OCI-LY1 (cell line): ENCODE data around the gene GRIP1.
A peak's percentile ranks its signal among the peaks of the same experiment; 100 is the strongest.

Experiments used
- H2AFZ ChIP-seq: fragments of 200-600 bp; sonication (generic), shearing (Covaris generic); 2 replicates; pipeline ENCODE4 v1.6.0; 2014; ENCODE audit warnings: antibody characterized with exemption, mild to moderate bottlenecking, low read length
- H3F3A ChIP-seq: fragments of 200-600 bp; sonication (generic), shearing (Covaris generic); 2 replicates; pipeline ENCODE4 v1.6.0; 2014; ENCODE audit warnings: mild to moderate bottlenecking, antibody characterized with exemption, low read length, moderate library complexity; ENCODE audit not compliant: insufficient read depth
- H3K27ac ChIP-seq: fragments of 200-600 bp; sonication (generic); 2 replicates; pipeline ENCODE4 v1.5.1; 2014; ENCODE audit warnings: low read length, mixed run types, mild to moderate bottlenecking, low read depth; ENCODE audit not compliant: poor library complexity, severe bottlenecking
- H3K27me3 ChIP-seq: fragments of 200-600 bp; sonication (generic); 2 replicates; pipeline ENCODE4 v1.6.0; 2014; ENCODE audit warnings: antibody characterized with exemption, mild to moderate bottlenecking, low read length, moderate library complexity; ENCODE audit not compliant: insufficient read depth
- H3K36me3 ChIP-seq: fragments of 200-600 bp; sonication (generic); 2 replicates; pipeline ENCODE4 v1.6.1; 2014; ENCODE audit warnings: mild to moderate bottlenecking, antibody characterized with exemption, low read length, moderate library complexity, mixed read lengths; ENCODE audit not compliant: insufficient read depth
- H3K4me1 ChIP-seq: fragments of 200-600 bp; sonication (generic); 2 replicates; pipeline ENCODE4 v1.5.1; 2014; ENCODE audit warnings: mild to moderate bottlenecking, low read length, moderate library complexity; ENCODE audit not compliant: insufficient read depth, severe bottlenecking
- H3K4me2 ChIP-seq: fragments of 200-600 bp; sonication (generic), shearing (Covaris generic); 2 replicates; pipeline ENCODE4 v1.6.1; 2014; ENCODE audit warnings: low read length
- H3K4me3 ChIP-seq: fragments of 200-600 bp; sonication (generic); 2 replicates; pipeline ENCODE4 v1.5.1; 2014; ENCODE audit warnings: low read length, low read depth, mild to moderate bottlenecking, mixed read lengths; ENCODE audit not compliant: poor library complexity, severe bottlenecking
- H3K79me2 ChIP-seq: fragments of 200-600 bp; shearing (Covaris generic); 2 replicates; pipeline ENCODE4 v1.6.1; 2016; ENCODE audit warnings: mixed run types, low read length, mixed read lengths; ENCODE audit not compliant: insufficient read depth
- H3K9ac ChIP-seq: fragments of 200-600 bp; sonication (generic), shearing (Covaris generic); 2 replicates; pipeline ENCODE4 v1.6.1; 2014; ENCODE audit warnings: mild to moderate bottlenecking, low read length, mixed read lengths
- H3K9me2 ChIP-seq: fragments of 200-600 bp; sonication (generic), shearing (Covaris generic); 2 replicates; pipeline ENCODE4 v1.6.1; 2014; ENCODE audit warnings: low read depth, mild to moderate bottlenecking, low read length, mixed read lengths
- H3K9me3 ChIP-seq: fragments of 200-600 bp; shearing (Covaris generic); 2 replicates; pipeline ENCODE4 v1.6.1; 2014; ENCODE audit warnings: low read length, mixed read lengths
- H4K20me1 ChIP-seq: fragments of 200-600 bp; sonication (generic), shearing (Covaris generic); 2 replicates; pipeline ENCODE4 v1.6.0; 2016; ENCODE audit warnings: mild to moderate bottlenecking, low read length; ENCODE audit not compliant: insufficient read depth
- EZH2 ChIP-seq: fragments of 200-600 bp; sonication (generic), shearing (Covaris generic); IDR thresholded peaks from 2 replicates; pipeline ENCODE4 v1.8.0; 2017; ENCODE audit warnings: borderline replicate concordance, mixed run types, mild to moderate bottlenecking, antibody characterized with exemption, low read length, moderate library complexity, mixed read lengths
- TF ChIP-seq, protein P1 (sequence below): fragments of 200-600 bp; sonication (generic), shearing (Covaris generic); IDR thresholded peaks from 2 replicates; pipeline ENCODE4 v1.5.1; 2017; ENCODE audit warnings: mild to moderate bottlenecking, antibody characterized with exemption, low read length, moderate library complexity, mixed read lengths

The GRIP1 gene

DNA sequence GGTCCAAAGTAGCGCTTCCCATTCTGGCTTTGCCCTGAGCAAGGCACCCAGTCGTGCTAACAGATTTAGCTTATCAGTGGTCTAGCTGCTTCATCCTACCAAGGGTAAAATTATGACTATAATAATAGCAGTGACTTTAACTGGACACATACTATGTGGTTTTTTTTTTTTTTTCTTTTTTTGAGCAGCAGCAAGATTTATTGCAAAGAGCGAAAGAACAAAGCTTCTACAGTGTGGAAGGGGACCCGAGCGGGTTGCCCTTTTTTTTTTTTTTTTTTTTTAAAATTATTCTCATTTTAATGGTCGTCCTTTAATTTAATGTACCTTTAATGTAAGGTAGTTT lies 376.1 kb downstream of the GRIP1 start:
- peak overlapping the region; percentile 70 for H3K4me2 ChIP-seq
- H3K27me3 ChIP-seq: no peaks in the 10 kb centered on the region
- H3K79me2 ChIP-seq: no peaks in the 10 kb centered on the region
- H4K20me1 ChIP-seq: no peaks in the 10 kb centered on the region
- peak overlapping the region; percentile 61 for H3K9ac ChIP-seq
- H3K9me3 ChIP-seq: no peaks in the 10 kb centered on the region
- TF ChIP-seq, protein P1, sequence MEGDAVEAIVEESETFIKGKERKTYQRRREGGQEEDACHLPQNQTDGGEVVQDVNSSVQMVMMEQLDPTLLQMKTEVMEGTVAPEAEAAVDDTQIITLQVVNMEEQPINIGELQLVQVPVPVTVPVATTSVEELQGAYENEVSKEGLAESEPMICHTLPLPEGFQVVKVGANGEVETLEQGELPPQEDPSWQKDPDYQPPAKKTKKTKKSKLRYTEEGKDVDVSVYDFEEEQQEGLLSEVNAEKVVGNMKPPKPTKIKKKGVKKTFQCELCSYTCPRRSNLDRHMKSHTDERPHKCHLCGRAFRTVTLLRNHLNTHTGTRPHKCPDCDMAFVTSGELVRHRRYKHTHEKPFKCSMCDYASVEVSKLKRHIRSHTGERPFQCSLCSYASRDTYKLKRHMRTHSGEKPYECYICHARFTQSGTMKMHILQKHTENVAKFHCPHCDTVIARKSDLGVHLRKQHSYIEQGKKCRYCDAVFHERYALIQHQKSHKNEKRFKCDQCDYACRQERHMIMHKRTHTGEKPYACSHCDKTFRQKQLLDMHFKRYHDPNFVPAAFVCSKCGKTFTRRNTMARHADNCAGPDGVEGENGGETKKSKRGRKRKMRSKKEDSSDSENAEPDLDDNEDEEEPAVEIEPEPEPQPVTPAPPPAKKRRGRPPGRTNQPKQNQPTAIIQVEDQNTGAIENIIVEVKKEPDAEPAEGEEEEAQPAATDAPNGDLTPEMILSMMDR: no peak
- no peak for TF ChIP-seq EZH2
- no peaks in the 10 kb centered on the region; the same call in 1 of the 2 replicates for H3F3A ChIP-seq
- peaks cover 9% of the 10 kb centered on the region; the same call in 1 of the 2 replicates for H3K36me3 ChIP-seq
- peaks cover 32% of the 10 kb centered on the region for H3K4me1 ChIP-seq
- no peak overlapping the region for H3K27ac ChIP-seq
- no peaks in the 10 kb centered on the region for H3K9me2 ChIP-seq
- H2AFZ ChIP-seq: peak overlapping the region; percentile 6; the same call in 1 of the 2 replicates
- H3K4me3 ChIP-seq: peak overlapping the region; percentile 72

DNA sequence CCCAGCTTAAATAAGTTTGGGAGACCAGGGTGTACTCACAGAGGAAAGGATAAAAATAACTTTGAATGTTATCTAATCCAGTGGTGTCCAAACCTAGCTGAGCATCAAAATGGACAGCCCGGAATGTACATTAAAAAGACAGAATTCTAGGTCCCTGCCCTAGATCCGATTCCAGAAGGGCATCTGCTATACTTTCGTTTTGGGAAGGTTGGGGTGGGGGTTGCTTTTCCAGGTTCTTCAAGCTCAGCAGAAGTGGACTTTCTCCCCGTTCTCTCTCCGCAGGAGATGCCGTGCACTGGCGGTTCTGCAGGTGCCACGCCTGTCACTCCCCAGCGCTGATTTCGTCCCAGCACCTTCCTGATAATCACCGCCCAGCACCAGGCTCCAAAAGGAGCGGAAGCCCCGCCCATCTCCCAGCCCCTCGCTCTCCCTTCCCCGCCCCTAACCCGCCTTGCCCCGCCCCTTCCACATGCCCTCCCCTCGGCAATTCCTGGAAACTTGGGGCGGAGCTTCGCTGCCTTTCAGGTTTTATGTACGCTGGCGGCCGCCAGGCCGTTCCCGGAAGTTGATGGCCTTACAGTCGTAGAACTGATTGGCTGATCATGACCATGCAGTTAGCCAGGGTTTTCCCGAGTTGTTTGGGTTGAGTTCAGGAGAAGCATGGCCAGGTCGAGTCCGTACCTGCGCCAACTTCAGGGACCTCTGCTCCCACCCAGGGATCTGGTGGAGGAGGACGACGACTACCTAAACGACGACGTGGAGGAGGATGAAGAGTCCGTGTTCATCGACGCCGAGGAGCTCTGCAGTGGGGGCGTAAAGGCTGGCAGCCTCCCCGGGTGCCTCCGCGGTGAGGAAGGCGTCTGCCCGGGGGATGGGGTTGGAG lies 376.7 kb downstream of the GRIP1 start, which contains the start of gene HELB:
TSS of gene HELB (plus strand) at position 550 of the 883 bp plus-strand sequence. CDS start at position 661, 111 bp downstream.
- TF ChIP-seq EZH2: no peak
- TF ChIP-seq, protein P1: no peak
- peak within 1 kb of the TSS; percentile 94 for H2AFZ ChIP-seq
- no peaks in the 10 kb centered on the region for H3K79me2 ChIP-seq
- no peaks in the 10 kb centered on the region; the same call in 1 of the 2 replicates for H3F3A ChIP-seq
- H3K9me2 ChIP-seq: no peaks in the 10 kb centered on the region
- H3K9me3 ChIP-seq: no peaks in the 10 kb centered on the region
- peak within 1 kb of the TSS; percentile 70 for H3K4me2 ChIP-seq
- H3K27me3 ChIP-seq: no peaks in the 10 kb centered on the region
- H4K20me1 ChIP-seq: no peaks in the 10 kb centered on the region
- peaks cover 32% of the 10 kb centered on the region for H3K4me1 ChIP-seq
- peak within 1 kb of the TSS; percentile 72 for H3K4me3 ChIP-seq
- H3K9ac ChIP-seq: peak within 1 kb of the TSS; percentile 61
- H3K27ac ChIP-seq: no peak within 1 kb of the TSS
- H3K36me3 ChIP-seq: peaks cover 9% of the 10 kb centered on the region; the same call in 1 of the 2 replicates

DNA sequence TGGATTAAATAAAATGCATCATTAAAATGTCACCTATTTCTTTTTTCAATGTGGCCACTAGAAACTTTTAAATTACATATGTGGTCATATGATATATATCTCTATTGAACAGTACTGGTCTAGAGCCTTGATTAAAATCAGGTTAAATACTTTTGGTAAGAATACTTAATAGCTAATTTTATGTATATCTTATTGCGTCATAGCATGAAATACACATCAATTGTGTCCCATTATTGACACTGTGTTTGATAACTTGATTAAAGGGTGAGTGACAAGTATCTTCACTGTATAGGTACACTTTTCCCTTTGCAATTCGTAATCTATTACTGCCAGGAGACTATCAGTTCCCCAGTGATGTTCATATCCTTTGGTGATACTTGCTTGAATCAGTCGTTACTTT lies 381.0 kb downstream of the GRIP1 start:
- Histone ChIP-seq H2AFZ (no peak overlapping the region), H3K27ac (no peak overlapping the region), H3K9ac (no peak overlapping the region), H4K20me1 (no peaks in the 10 kb centered on the region), H3K27me3 (no peaks in the 10 kb centered on the region), H3K4me3 (no peak overlapping the region), H3F3A (no peaks in the 10 kb centered on the region), H3K9me2 (no peaks in the 10 kb centered on the region), H3K36me3 (no peaks in the 10 kb centered on the region), H3K4me1 (peaks cover 7% of the 10 kb centered on the region), H3K4me2 (no peak overlapping the region), H3K9me3 (no peaks in the 10 kb centered on the region), H3K79me2 (no peaks in the 10 kb centered on the region)
- TF ChIP-seq, protein P1: no peak
- TF ChIP-seq EZH2: no peak
